ENCODE data around the gene TBC1D24.

Gene TBC1D24

GRCh38 chr16:2483939-2484897 is 9.3 kb downstream of the TBC1D24 start:
- DNase-seq = no peak

GRCh38 chr16:2484898-2485508 is 10.1 kb downstream of the TBC1D24 start:
- DNase-seq = no peak

- DNase-seq = no peak
Observed at GRCh38 chr16:2485811-2486507, 11.0 kb downstream of the TBC1D24 start.

- DNase-seq = no peak
Observed at GRCh38 chr16:2486645-2487516, 12.0 kb downstream of the TBC1D24 start.

- DNase-seq = no peak
Observed at GRCh38 chr16:2487517-2487842, 12.6 kb downstream of the TBC1D24 start.

GRCh38 chr16:2487903-2488531 is 13.1 kb downstream of the TBC1D24 start:
- DNase-seq = no peak

GRCh38 chr16:2489581-2489980 is 14.7 kb downstream of the TBC1D24 start:
- DNase-seq = no peak

GRCh38 chr16:2490190-2491105 is 15.5 kb downstream of the TBC1D24 start:
- DNase-seq = no peak

GRCh38 chr16:2492292-2492691 is 17.4 kb downstream of the TBC1D24 start:
- no peak for DNase-seq

- DNase-seq = no peak
Observed at GRCh38 chr16:2493605-2494004, 18.7 kb downstream of the TBC1D24 start.

- no peak for DNase-seq
Observed at GRCh38 chr16:2494616-2495015, 19.7 kb downstream of the TBC1D24 start.

- no peak for DNase-seq
Observed at GRCh38 chr16:2495041-2495440, 20.1 kb downstream of the TBC1D24 start.

- no peak for DNase-seq
Observed at GRCh38 chr16:2496223-2497115, 21.5 kb downstream of the TBC1D24 start.

- no peak for DNase-seq
Observed at GRCh38 chr16:2497116-2497630, 22.2 kb downstream of the TBC1D24 start.

- DNase-seq = no peak
Observed at GRCh38 chr16:2497695-2498484, 23.0 kb downstream of the TBC1D24 start.

- no peak for DNase-seq
Observed at GRCh38 chr16:2498531-2499253, 23.8 kb downstream of the TBC1D24 start.

- DNase-seq = no peak
Observed at GRCh38 chr16:2499454-2499853, 24.5 kb downstream of the TBC1D24 start.

GRCh38 chr16:2499890-2500429 is 25.0 kb downstream of the TBC1D24 start:
- no peak for DNase-seq

Data from RPMI8226 (cell line).